Activated naive CD4-positive, alpha-beta T cell treated with anti-CD3 and anti-CD28 coated beads, Interleukin-2, amount 10 ng/mL, durations not matched to agents 7 days and 5 days (primary cell): ENCODE measurements around the gene UMOD.

Source experiments
- CTCF ChIA-PET: fragments of 350-600 bp; sonication (Branson Sonifier 250); formaldehyde crosslinking; loops from one replicate; lab custom pipeline; 2021; ENCODE audit warnings: antibody characterized with exemption; lab: Charles Lee
- DNase-seq: peaks from one replicate; pipeline ENCODE4 v3.0.0-alpha.2; 2020
- H3K27ac Mint-ChIP-seq: one replicate; pipeline ENCODE4 v1.8.0; 2021; ENCODE audit warnings: mild to moderate bottlenecking, moderate library complexity, mixed read lengths
- H3K27me3 Mint-ChIP-seq: one replicate; pipeline ENCODE4 v1.8.0; 2021; ENCODE audit warnings: mild to moderate bottlenecking, mixed read lengths
- H3K36me3 Mint-ChIP-seq: one replicate; pipeline ENCODE4 v1.8.0; 2021; ENCODE audit warnings: mixed read lengths
- H3K4me1 Mint-ChIP-seq: one replicate; pipeline ENCODE4 v1.8.0; 2021; ENCODE audit warnings: mixed read lengths
- H3K4me3 Mint-ChIP-seq: one replicate; pipeline ENCODE4 v1.8.0; 2021; ENCODE audit warnings: mild to moderate bottlenecking, moderate library complexity, mixed read lengths
- H3K9me3 Mint-ChIP-seq: one replicate; pipeline ENCODE4 v1.8.0; 2021; ENCODE audit warnings: mixed read lengths

Gene UMOD

GRCh38 chr16:20309786-20310185 lies 42.7 kb downstream of the UMOD start:
- H3K4me3 Mint-ChIP-seq = no peak overlapping the region
- CTCF ChIA-PET = no interaction called here
- DNase-seq = no peak
- H3K9me3 Mint-ChIP-seq = no peaks in the 10 kb centered on the region
- H3K4me1 Mint-ChIP-seq = no peaks in the 10 kb centered on the region
- no peaks in the 10 kb centered on the region for H3K27me3 Mint-ChIP-seq
- no peak overlapping the region for H3K27ac Mint-ChIP-seq
- no peaks in the 10 kb centered on the region for H3K36me3 Mint-ChIP-seq

- no peak for DNase-seq
- CTCF ChIA-PET = interaction anchor here (1.1 kb wide), 2 partner anchors 8 to 10 kb away, joined by 3 to 4 read pairs; no protein-coding TSS in a partner anchor
- H3K4me3 Mint-ChIP-seq = no peak overlapping the region
- no peak overlapping the region for H3K27ac Mint-ChIP-seq
- no peaks in the 10 kb centered on the region for H3K27me3 Mint-ChIP-seq
- H3K4me1 Mint-ChIP-seq = no peaks in the 10 kb centered on the region
- H3K36me3 Mint-ChIP-seq = no peaks in the 10 kb centered on the region
- no peaks in the 10 kb centered on the region for H3K9me3 Mint-ChIP-seq
Measured at GRCh38 chr16:20308801-20309590, 43.5 kb downstream of the UMOD start.

GRCh38 chr16:20308266-20308665 lies 44.2 kb downstream of the UMOD start:
- no peak overlapping the region for H3K27ac Mint-ChIP-seq
- no peak for DNase-seq
- no peaks in the 10 kb centered on the region for H3K4me1 Mint-ChIP-seq
- no peaks in the 10 kb centered on the region for H3K9me3 Mint-ChIP-seq
- no peaks in the 10 kb centered on the region for H3K27me3 Mint-ChIP-seq
- CTCF ChIA-PET = interaction anchor here (1.1 kb wide), 2 partner anchors 8 to 9 kb away, joined by 3 to 4 read pairs; no protein-coding TSS in a partner anchor
- H3K4me3 Mint-ChIP-seq = no peak overlapping the region
- H3K36me3 Mint-ChIP-seq = no peaks in the 10 kb centered on the region

GRCh38 chr16:20307791-20308190 lies 44.7 kb downstream of the UMOD start:
- CTCF ChIA-PET = no interaction called here
- Mint-ChIP-seq H3K4me3 (no peak overlapping the region), H3K9me3 (no peaks in the 10 kb centered on the region)

GRCh38 chr16:20307240-20307671 lies 45.3 kb downstream of the UMOD start:
- Mint-ChIP-seq H3K4me3 (no peak overlapping the region), H3K27ac (no peak overlapping the region), H3K4me1 (no peaks in the 10 kb centered on the region), H3K9me3 (no peaks in the 10 kb centered on the region), H3K27me3 (no peaks in the 10 kb centered on the region), H3K36me3 (no peaks in the 10 kb centered on the region)
- CTCF ChIA-PET = no interaction called here
- DNase-seq = no peak

More at GRCh38 chr16:20307791-20308190, 44.7 kb downstream of the UMOD start:
- no peak for DNase-seq
- H3K27ac Mint-ChIP-seq = no peak overlapping the region
- no peaks in the 10 kb centered on the region for H3K27me3 Mint-ChIP-seq
- H3K36me3 Mint-ChIP-seq = no peaks in the 10 kb centered on the region
- no peaks in the 10 kb centered on the region for H3K4me1 Mint-ChIP-seq

- no peaks in the 10 kb centered on the region for H3K9me3 Mint-ChIP-seq
- H3K27me3 Mint-ChIP-seq = no peaks in the 10 kb centered on the region
- H3K36me3 Mint-ChIP-seq = no peaks in the 10 kb centered on the region
- no peak overlapping the region for H3K27ac Mint-ChIP-seq
- no peak for DNase-seq
- H3K4me1 Mint-ChIP-seq = no peaks in the 10 kb centered on the region
- CTCF ChIA-PET = no interaction called here
- H3K4me3 Mint-ChIP-seq = no peak overlapping the region
Measured at GRCh38 chr16:20306401-20306800, 46.1 kb downstream of the UMOD start.

GRCh38 chr16:20303012-20303411 lies 49.5 kb downstream of the UMOD start:
- Mint-ChIP-seq H3K4me3 (no peak overlapping the region), H3K36me3 (no peaks in the 10 kb centered on the region), H3K27ac (no peak overlapping the region), H3K4me1 (no peaks in the 10 kb centered on the region), H3K27me3 (peaks cover 5% of the 10 kb centered on the region), H3K9me3 (no peaks in the 10 kb centered on the region)
- no peak for DNase-seq
- CTCF ChIA-PET = interaction anchor here (7.0 kb wide), 1 partner anchor 396 kb away, joined by 73 read pairs; no protein-coding TSS in a partner anchor

GRCh38 chr16:20302389-20302788 lies 50.1 kb downstream of the UMOD start:
- peaks cover 5% of the 10 kb centered on the region for H3K27me3 Mint-ChIP-seq
- no peak overlapping the region for H3K27ac Mint-ChIP-seq
- DNase-seq = no peak
- no peaks in the 10 kb centered on the region for H3K36me3 Mint-ChIP-seq
- no peak overlapping the region for H3K4me3 Mint-ChIP-seq
- H3K9me3 Mint-ChIP-seq = no peaks in the 10 kb centered on the region
- CTCF ChIA-PET = interaction anchor here (1.8 to 7.0 kb wide), 2 partner anchors 83 to 395 kb away, joined by 6 to 73 read pairs; no protein-coding TSS in a partner anchor
- H3K4me1 Mint-ChIP-seq = no peaks in the 10 kb centered on the region

GRCh38 chr16:20301840-20302239 lies 50.7 kb downstream of the UMOD start:
- Mint-ChIP-seq H3K4me3 (no peak overlapping the region), H3K4me1 (no peaks in the 10 kb centered on the region), H3K27me3 (peaks cover 5% of the 10 kb centered on the region), H3K27ac (no peak overlapping the region), H3K9me3 (no peaks in the 10 kb centered on the region), H3K36me3 (no peaks in the 10 kb centered on the region)
- DNase-seq = no peak
- CTCF ChIA-PET = interaction anchor here (1.3 to 7.0 kb wide), 5 partner anchors 10 to 403 kb away, joined by 3 to 73 read pairs (median 6); no protein-coding TSS in a partner anchor

- CTCF ChIA-PET = interaction anchor here (0.5 to 7.0 kb wide), 14 partner anchors 8 to 699 kb away, joined by 3 to 73 read pairs (median 4); no protein-coding TSS in a partner anchor
Measured at GRCh38 chr16:20300312-20301097, 52.0 kb downstream of the UMOD start.

GRCh38 chr16:20298452-20298851 lies 54.1 kb downstream of the UMOD start:
- no peak overlapping the region for H3K4me3 Mint-ChIP-seq
- H3K9me3 Mint-ChIP-seq = no peaks in the 10 kb centered on the region
- no peak overlapping the region for H3K27ac Mint-ChIP-seq
- no peaks in the 10 kb centered on the region for H3K36me3 Mint-ChIP-seq
- H3K27me3 Mint-ChIP-seq = peaks cover 5% of the 10 kb centered on the region
- DNase-seq = no peak
- H3K4me1 Mint-ChIP-seq = no peaks in the 10 kb centered on the region
- CTCF ChIA-PET = interaction anchor here (0.6 to 7.0 kb wide), 3 partner anchors 391 to 551 kb away, joined by 3 to 73 read pairs (median 18); no protein-coding TSS in a partner anchor

More at GRCh38 chr16:20300312-20301097, 52.0 kb downstream of the UMOD start:
- no peaks in the 10 kb centered on the region for H3K9me3 Mint-ChIP-seq
- H3K36me3 Mint-ChIP-seq = no peaks in the 10 kb centered on the region
- H3K4me1 Mint-ChIP-seq = no peaks in the 10 kb centered on the region
- H3K4me3 Mint-ChIP-seq = no peak overlapping the region
- DNase-seq = peak; percentile 46
- no peak overlapping the region for H3K27ac Mint-ChIP-seq
- peaks cover 5% of the 10 kb centered on the region for H3K27me3 Mint-ChIP-seq

- CTCF ChIA-PET = interaction anchor here (1.1 to 1.5 kb wide), 2 partner anchors 9 to 384 kb away, joined by 4 to 5 read pairs; no protein-coding TSS in a partner anchor
- H3K4me1 Mint-ChIP-seq = no peaks in the 10 kb centered on the region
- H3K9me3 Mint-ChIP-seq = no peaks in the 10 kb centered on the region
- H3K27ac Mint-ChIP-seq = no peak overlapping the region
- H3K4me3 Mint-ChIP-seq = no peak overlapping the region
- DNase-seq = no peak
- H3K27me3 Mint-ChIP-seq = peaks cover 7% of the 10 kb centered on the region
- H3K36me3 Mint-ChIP-seq = no peaks in the 10 kb centered on the region
Measured at GRCh38 chr16:20291208-20292206, 61.0 kb downstream of the UMOD start.

GRCh38 chr16:20289571-20289970 lies 62.9 kb downstream of the UMOD start:
- Mint-ChIP-seq H3K4me1 (no peaks in the 10 kb centered on the region), H3K4me3 (no peak overlapping the region), H3K27ac (no peak overlapping the region), H3K36me3 (no peaks in the 10 kb centered on the region), H3K9me3 (no peaks in the 10 kb centered on the region), H3K27me3 (peaks cover 7% of the 10 kb centered on the region)
- no peak for DNase-seq
- CTCF ChIA-PET = no interaction called here
